ENCODE data around the gene RENBP. TPM values are rescaled to one million over a fixed set of nuclear protein-coding genes. Genes with fewer than 3 reads are reported as not detected.

Gene RENBP
- total and polyA plus RNA-seq, 11 donors: 5.1 to 35.5 (median 9.9) TPM

GRCh38 chrX:153972368-153973126 lies 28.1 kb upstream of the RENBP start, which contains the start of gene TMEM187:
TSS of gene TMEM187 (plus strand) at chrX:153972754. CDS start at chrX:153982063, 9,309 bp downstream.
- no peak for TF ChIP-seq POLR2A (IDR thresholded peaks at IDR 0.05)
- no peak for TF ChIP-seq CTCF (IDR thresholded peaks at IDR 0.05)
- peak; percentile 14 to 71 (median 48) for ATAC-seq
- 0 to 9% (median 1%) methylated on average over 14 to 103 of the region's 103 CpGs for WGBS, 4 donors
- no peaks in the 10 kb centered on the region for H3K9me3 ChIP-seq
- H3K27ac ChIP-seq: peak within 1 kb of the TSS; percentile 94 to 100 (median 100)
- peak within 1 kb of the TSS; percentile 43 to 95 (median 90) for H3K4me3 ChIP-seq
- H3K36me3 ChIP-seq: no peaks in the 10 kb centered on the region
- peak; percentile 85 to 93 (median 90) for DNase-seq
- peaks cover 0 to 10% (median 0%) of the 10 kb centered on the region in 9 donors for H3K27me3 ChIP-seq
- intact Hi-C loops (cut with DNase I): loop anchor here in 2 of 10 donors (5.0 kb wide), 2 partner anchors 50 to 125 kb away; partner anchors contain the start of gene MECP2 (in 1 of the 2)
- H3K4me1 ChIP-seq: peaks cover 0 to 49% (median 31%) of the 10 kb centered on the region in 12 donors

DNA sequence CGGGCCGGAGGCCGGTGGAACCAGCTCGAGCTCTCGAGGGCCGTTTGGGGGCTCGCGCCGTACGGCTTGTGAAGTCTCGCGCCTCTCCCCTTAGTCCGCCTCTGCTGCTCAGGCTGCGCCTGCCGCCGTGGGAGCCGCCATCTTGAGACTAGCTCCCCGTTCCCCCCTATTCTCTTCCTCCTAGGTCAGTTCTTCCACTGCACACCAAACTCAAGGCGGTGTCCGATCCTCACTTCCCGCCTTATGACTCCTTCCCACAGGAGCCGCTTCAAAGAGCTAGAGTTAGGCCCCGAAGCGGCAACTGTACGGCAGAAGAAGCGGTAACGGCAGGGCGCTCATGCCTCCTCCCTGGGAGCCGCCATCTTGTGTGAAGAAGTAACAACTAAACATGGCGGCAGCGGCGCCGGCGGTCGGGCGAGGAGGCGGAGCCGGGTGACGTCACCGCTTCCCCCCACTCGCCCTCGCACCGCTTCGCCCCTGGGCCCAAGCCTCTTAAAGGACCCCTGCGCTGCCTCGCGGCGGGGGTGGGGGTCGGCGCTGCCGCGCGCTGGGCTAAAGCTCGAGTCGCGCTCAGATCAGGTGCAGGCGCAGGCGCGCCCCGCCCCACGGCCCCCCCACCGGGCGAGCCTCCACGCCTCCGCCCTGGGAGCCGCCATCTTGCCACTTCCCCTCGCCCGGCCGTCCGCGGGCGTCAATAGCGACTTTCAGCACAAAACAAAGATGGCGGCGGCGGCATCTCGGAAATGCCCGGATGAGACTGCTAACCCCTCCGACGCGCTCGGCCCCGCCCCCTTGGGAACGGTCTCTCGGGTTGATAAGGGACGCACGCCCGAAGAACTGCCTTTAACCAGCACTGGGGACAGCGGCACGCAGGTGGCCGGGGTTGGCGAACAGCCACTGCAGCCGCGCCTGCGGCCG lies 27.3 kb upstream of the RENBP start, which contains the start of gene HCFC1:
HCFC1 (minus strand) TSS at position 369 of the 918 bp plus-strand sequence. CDS start 978 bp downstream, outside the sequence.
- Histone ChIP-seq H3K27me3 (peaks cover 0 to 8% (median 0%) of the 10 kb centered on the region in 9 donors), H3K4me1 (peaks cover 0 to 57% (median 37%) of the 10 kb centered on the region in 12 donors), H3K36me3 (no peaks in the 10 kb centered on the region), H3K27ac (peak within 1 kb of the TSS; percentile 94 to 100 (median 100)), H3K4me3 (peak within 1 kb of the TSS; percentile 43 to 95 (median 90)), H3K9me3 (no peaks in the 10 kb centered on the region)
- intact Hi-C loops (cut with DNase I): loop anchor here in 2 of 10 donors (1.0 to 5.0 kb wide), 3 partner anchors 43 to 126 kb away; partner anchors contain the start of gene MECP2 (in 1 of the 2)
- DNase-seq (peak; percentile 91 to 97 (median 93)), ATAC-seq (peak; percentile 56 to 76 (median 72))
- 0 to 9% (median 4%) methylated on average over 21 to 96 of the region's 96 CpGs for WGBS, 4 donors
- TF ChIP-seq CTCF (IDR thresholded peaks at IDR 0.05): no peak
- peak; percentile 3 to 38 for TF ChIP-seq POLR2A (IDR thresholded peaks at IDR 0.05)

- peak; percentile 89 to 95 (median 93) for DNase-seq
- peaks cover 0 to 9% (median 0%) of the 10 kb centered on the region in 9 donors for H3K27me3 ChIP-seq
- no peaks in the 10 kb centered on the region for H3K9me3 ChIP-seq
- ATAC-seq: peak; percentile 66 to 82 (median 78)
- no peak for TF ChIP-seq CTCF (IDR thresholded peaks at IDR 0.05)
- peak in 1 of 2 donors; percentile 59 for TF ChIP-seq POLR2A (IDR thresholded peaks at IDR 0.05)
- WGBS, 4 donors: 0 to 17% (median 6%) methylated on average over 24 to 34 of the region's 34 CpGs
- peaks cover 0 to 64% (median 40%) of the 10 kb centered on the region in 12 donors for H3K4me1 ChIP-seq
- intact Hi-C loops (cut with DNase I): loop anchor here in 2 of 10 donors (1.0 to 5.0 kb wide), 3 partner anchors 43 to 126 kb away; partner anchors contain the start of gene MECP2 (in 1 of the 2)
- H3K27ac ChIP-seq: peak overlapping the region; percentile 94 to 100 (median 100)
- H3K4me3 ChIP-seq: peak overlapping the region; percentile 43 to 95 (median 90)
- no peaks in the 10 kb centered on the region for H3K36me3 ChIP-seq
Measured at GRCh38 chrX:153971124-153971449, 26.6 kb upstream of the RENBP start.
